Parathyroid adenoma (tissue), 2 donors: ENCODE data around the gene ROR2.

Experiments used
- H2AFZ ChIP-seq: fragments of 300-600 bp; sonication (generic); one replicate; pipeline ENCODE4 v1.7.0; 2017; ENCODE audit warnings: antibody characterized with exemption, mild to moderate bottlenecking
- H3K27ac ChIP-seq: fragments of 300-600 bp; sonication (generic); one replicate; pipeline ENCODE4 v1.7.0; 2017
- H3K27me3 ChIP-seq: fragments of 300-600 bp; sonication (generic); one replicate; pipeline ENCODE4 v1.7.0; 2017; ENCODE audit warnings: low read length; ENCODE audit not compliant: control insufficient read depth, insufficient read depth
- H3K36me3 ChIP-seq: fragments of 300-600 bp; sonication (generic); one replicate; pipeline ENCODE4 v1.7.0; 2017; ENCODE audit warnings: low read length; ENCODE audit not compliant: control insufficient read depth, insufficient read depth
- H3K4me1 ChIP-seq: fragments of 300-600 bp; sonication (generic); one replicate; pipeline ENCODE4 v1.7.0; 2017; ENCODE audit warnings: control low read depth
- H3K4me2 ChIP-seq: fragments of 300-600 bp; sonication (generic); one replicate; pipeline ENCODE4 v1.7.0; 2017; ENCODE audit warnings: low read length
- H3K4me3 ChIP-seq: fragments of 300-600 bp; sonication (generic); one replicate; pipeline ENCODE4 v1.7.0; 2017; ENCODE audit warnings: low read depth, low read length
- H3K79me2 ChIP-seq: fragments of 300-600 bp; sonication (generic); one replicate; pipeline ENCODE4 v1.7.0; 2017; ENCODE audit warnings: control low read depth
- H3K9ac ChIP-seq: fragments of 300-600 bp; sonication (generic); one replicate; pipeline ENCODE4 v1.7.0; 2017; ENCODE audit warnings: mild to moderate bottlenecking
- H3K9me3 ChIP-seq: fragments of 300-600 bp; sonication (generic); one replicate; pipeline ENCODE4 v1.7.0; 2017; ENCODE audit warnings: low read length; ENCODE audit not compliant: control insufficient read depth
- CTCF ChIP-seq: fragments of 300-600 bp; sonication (generic); IDR thresholded peaks from one replicate; pipeline ENCODE4 v1.7.0; 2017; ENCODE audit warnings: antibody characterized with exemption, mild to moderate bottlenecking
- donor health status: primary hyperparathyroidism.

Gene ROR2

GRCh38 chr9:91661451-91661850, 288.6 kb downstream of the ROR2 start:
- Histone ChIP-seq H3K9me3 (no peaks in the 10 kb centered on the region), H3K4me2 (no peak overlapping the region), H3K4me1 (no peaks in the 10 kb centered on the region), H3K4me3 (no peak overlapping the region), H3K36me3 (no peaks in the 10 kb centered on the region), H3K27me3 (no peaks in the 10 kb centered on the region), H3K27ac (no peak overlapping the region), H3K79me2 (no peaks in the 10 kb centered on the region), H3K9ac (no peak overlapping the region), H2AFZ (no peak overlapping the region)
- TF ChIP-seq CTCF, result no peak

- no peak for TF ChIP-seq CTCF
- H3K36me3 ChIP-seq, result no peaks in the 10 kb centered on the region
- H3K9me3 ChIP-seq, result no peaks in the 10 kb centered on the region
- H2AFZ ChIP-seq, result no peak overlapping the region
- H3K4me2 ChIP-seq, result no peak overlapping the region
- H3K4me3 ChIP-seq, result no peak overlapping the region
- H3K27ac ChIP-seq, result no peak overlapping the region
- H3K27me3 ChIP-seq, result no peaks in the 10 kb centered on the region
- H3K4me1 ChIP-seq, result no peaks in the 10 kb centered on the region
- no peaks in the 10 kb centered on the region for H3K79me2 ChIP-seq
- H3K9ac ChIP-seq, result no peak overlapping the region
Observed at GRCh38 chr9:91660521-91660920, 289.5 kb downstream of the ROR2 start.

GRCh38 chr9:91659529-91660495, 290.2 kb downstream of the ROR2 start:
- Histone ChIP-seq H3K36me3 (no peaks in the 10 kb centered on the region), H2AFZ (no peak overlapping the region), H3K4me3 (no peak overlapping the region), H3K79me2 (no peaks in the 10 kb centered on the region), H3K9me3 (no peaks in the 10 kb centered on the region), H3K9ac (no peak overlapping the region), H3K27me3 (no peaks in the 10 kb centered on the region), H3K4me2 (no peak overlapping the region), H3K4me1 (no peaks in the 10 kb centered on the region), H3K27ac (no peak overlapping the region)
- TF ChIP-seq CTCF, result no peak

GRCh38 chr9:91658513-91659105, 291.4 kb downstream of the ROR2 start:
- H3K36me3 ChIP-seq, result no peaks in the 10 kb centered on the region
- no peaks in the 10 kb centered on the region for H3K9me3 ChIP-seq

More at GRCh38 chr9:91658513-91659105, 291.4 kb downstream of the ROR2 start:
- Histone ChIP-seq H3K27ac (no peak overlapping the region), H3K4me3 (no peak overlapping the region), H3K4me1 (no peaks in the 10 kb centered on the region), H3K79me2 (no peaks in the 10 kb centered on the region), H3K4me2 (no peak overlapping the region), H2AFZ (no peak overlapping the region), H3K27me3 (no peaks in the 10 kb centered on the region), H3K9ac (no peak overlapping the region)
- TF ChIP-seq CTCF, result no peak
